Stimulated activated CD4-positive, alpha-beta T cell treated with anti-CD3 and anti-CD28 coated beads, Interleukin-1b, Interleukin-23, amount 100 ng/mL, for 1 hour (primary cell): Measurements from ENCODE around the gene SLC12A4.
"Not testable (repeated sequence)": the region's sequence is repeated elsewhere in the genome, so short reads cannot be mapped to it uniquely, and the experiment has no call there.

Source experiments
- DNase-seq, 2 donors: peaks; one replicate each; pipeline ENCODE4 v3.0.0-alpha.2; 2020; ENCODE audit warnings: low read depth in 2 of 2

The SLC12A4 gene

DNA sequence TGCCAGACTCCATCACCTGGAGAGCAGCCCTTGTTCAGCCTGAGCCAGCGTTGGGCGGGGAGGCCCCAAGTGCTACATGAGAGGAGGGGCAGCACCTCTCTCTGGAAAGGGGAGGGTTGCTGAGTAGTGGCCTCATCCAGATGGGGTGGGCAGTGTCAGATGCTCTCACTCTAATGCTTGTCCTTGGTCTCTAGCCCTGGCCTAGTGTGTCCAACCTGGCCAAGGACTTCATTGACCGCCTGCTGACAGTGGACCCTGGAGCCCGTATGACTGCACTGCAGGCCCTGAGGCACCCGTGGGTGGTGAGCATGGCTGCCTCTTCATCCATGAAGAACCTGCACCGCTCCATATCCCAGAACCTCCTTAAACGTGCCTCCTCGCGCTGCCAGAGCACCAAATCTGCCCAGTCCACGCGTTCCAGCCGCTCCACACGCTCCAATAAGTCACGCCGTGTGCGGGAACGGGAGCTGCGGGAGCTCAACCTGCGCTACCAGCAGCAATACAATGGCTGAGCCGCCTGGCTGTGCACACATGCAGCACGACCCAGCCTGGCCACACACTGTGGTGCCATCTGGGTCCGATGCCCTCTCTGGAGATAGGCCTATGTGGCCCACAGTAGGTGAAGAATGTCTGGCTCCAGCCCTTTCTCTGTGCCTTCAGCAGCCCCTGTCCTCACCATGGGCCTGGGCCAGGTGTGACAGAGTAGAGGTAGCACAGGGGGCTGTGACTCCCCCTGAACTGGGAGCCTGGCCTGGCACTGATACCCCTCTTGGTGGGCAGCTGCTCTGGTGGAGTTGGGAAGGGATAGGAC lies 41.1 kb downstream of the SLC12A4 start:
- no peak for DNase-seq

DNA sequence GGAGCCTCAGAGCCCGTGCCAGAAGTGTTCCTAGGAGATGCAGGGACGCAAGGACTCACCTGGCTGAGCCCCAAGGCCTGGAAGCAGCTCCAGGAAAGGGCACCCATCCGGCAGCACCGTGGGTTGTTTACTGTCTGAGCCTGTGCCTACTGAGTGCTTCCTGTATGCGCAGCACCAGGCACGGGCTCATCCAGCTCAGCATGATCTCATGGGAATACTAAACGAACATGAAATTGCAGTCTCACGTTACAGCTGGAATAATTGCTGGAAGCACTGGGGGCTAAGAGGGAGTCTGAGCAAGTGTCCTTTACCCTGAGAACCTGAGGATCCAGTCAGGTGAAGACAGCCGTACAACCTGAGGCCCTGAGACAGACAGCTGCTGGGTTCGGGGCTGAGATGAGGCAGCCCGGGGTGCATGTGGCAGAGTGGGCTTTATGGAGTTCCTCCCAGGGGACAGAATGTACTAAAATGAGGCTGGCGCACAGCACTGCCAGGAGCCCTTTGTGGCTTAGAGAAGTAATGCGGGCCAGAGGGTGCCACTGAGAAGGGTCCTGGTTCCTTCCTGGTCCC lies 42.2 kb downstream of the SLC12A4 start:
- DNase-seq: no peak

DNA sequence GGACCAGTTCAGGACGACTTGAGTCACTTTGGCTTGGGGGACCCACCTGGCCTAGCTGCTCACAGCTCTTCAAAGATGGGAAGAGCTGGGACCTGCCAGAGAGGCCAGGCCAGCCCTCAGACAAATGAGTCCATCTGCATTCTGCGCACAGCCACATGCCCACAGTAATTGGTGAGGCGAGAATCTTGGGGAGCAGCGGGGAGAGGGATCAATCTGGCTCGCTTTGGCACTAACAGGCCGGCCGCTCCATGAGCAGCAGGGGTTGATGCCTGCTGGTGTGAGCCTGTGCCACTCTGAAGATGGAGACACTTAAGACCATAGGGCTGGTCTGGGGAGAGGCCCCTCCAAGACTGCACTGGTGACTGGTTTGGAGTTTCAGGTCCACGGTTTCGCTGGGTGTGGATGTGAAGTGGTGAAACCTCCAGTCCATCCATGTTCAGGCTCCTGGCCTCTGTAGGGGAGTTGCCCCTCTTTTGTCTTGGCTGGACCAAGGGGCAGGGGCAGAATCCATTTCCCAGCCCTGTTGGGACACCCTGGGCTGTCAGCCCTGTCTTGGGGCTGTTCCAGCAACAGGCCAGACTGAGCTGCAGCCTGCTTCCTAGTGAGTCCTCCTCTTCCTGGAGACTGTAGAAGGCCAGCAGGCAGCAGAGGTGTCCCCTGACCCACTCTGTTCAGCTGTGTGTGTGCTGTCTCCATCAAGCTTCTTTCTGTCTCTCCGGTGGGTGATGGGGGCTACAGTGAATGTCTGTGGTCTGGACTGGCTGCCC lies 44.1 kb downstream of the SLC12A4 start:
- DNase-seq: no peak

DNA sequence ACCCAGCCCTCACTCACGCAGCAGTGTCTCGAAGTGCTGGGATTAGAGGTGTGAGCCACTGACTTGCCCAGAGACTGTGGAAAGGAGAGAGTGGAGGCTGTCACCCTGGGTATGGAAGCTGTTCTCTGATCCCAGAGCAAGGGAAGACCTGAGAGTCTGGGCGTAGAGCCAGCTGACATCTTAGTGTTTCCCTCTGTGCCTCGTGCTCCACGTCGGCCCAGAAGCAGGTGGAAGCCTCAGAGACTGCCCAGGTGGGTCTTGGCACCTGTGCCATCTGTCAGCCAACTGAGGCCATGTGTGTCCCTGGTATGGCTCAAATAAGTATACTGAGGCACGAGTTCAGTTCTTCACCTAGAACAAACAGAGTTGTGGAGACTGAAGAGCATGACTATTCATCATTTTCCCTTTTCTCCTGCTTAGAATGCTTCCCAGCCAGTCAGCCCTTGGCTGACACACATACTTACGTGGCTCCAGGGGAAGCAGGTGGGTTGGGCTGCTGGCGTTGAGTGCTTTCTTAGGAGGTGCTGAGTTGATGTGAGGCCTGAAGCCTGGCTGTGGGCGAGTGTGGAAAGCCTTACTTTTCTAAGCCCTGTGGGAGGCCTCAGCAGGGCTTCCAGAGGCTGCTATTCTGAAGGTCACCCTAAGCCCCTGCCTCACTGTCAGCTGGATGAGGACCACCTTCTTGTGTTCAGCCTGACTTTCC lies 44.9 kb downstream of the SLC12A4 start:
- DNase-seq: no peak

DNA sequence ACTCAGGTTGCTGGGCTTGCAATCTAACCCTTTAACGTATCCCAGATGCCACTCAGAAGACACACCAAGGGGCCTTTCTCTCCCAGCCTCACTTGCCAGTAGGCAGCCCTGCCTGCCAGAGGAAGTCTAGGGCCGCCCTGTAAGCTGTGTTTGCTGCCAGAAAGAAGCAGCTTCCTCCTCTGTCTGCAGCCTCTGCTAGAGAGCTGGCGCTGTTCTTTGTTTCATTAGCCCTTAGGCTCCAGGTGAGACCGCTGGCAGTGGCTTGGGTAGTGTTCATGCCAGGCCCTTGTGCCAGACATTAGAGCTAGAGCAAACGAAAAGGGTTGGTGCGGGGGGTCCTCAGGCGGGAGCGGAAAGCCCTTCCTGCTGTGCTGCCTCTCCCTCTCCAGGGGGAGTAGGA lies 45.7 kb downstream of the SLC12A4 start:
- no peak for DNase-seq

DNA sequence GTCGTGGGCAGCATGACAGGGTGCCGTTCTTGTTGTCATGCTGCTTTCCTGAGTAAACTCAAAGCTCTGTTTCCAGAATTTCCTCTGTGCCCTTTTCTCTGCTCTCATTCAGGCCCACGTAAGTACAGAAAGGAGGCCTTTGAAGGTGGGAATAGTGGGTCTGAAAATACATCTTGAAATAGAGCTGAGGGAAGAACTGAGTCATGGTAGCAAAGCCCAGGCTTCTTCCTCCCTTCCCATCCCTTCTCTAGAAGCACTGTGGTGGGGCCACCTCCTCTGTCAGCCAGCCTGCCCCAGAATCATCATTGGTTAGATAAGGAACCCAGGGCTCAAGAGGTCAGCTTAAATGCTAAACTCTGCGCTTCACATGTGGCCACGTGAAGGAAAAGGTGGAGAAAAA lies 46.2 kb downstream of the SLC12A4 start:
- DNase-seq: no peak

DNA sequence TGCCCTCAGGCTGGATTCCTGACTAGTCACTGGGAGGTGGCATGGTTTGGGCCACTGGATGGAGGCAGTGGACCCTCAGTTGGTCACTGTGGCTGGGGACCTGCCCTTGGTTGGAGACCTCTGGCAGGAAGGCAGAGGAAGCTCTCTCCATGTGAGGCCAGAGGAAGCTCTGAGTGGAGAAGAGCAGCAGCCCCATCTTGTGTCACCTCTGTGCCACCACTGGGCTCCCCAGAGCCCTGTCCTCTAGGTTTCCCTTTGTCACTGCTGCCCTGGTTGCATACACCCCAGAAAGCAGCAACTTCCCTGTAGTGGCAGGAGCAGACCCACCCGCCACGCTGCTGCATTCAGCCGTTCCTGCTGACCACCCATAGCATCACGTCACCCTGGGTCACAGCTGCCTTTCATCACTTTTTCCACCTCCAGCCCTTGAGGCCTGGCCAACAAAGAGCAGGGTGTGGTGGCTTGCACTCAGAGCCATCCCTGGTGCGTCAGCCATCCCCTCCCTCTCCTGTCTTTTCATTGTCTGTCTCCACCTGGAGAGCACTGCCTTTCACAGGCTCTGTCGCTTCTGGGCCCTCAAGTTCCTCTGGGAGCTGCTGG lies 48.7 kb downstream of the SLC12A4 start:
- no peak for DNase-seq

DNA sequence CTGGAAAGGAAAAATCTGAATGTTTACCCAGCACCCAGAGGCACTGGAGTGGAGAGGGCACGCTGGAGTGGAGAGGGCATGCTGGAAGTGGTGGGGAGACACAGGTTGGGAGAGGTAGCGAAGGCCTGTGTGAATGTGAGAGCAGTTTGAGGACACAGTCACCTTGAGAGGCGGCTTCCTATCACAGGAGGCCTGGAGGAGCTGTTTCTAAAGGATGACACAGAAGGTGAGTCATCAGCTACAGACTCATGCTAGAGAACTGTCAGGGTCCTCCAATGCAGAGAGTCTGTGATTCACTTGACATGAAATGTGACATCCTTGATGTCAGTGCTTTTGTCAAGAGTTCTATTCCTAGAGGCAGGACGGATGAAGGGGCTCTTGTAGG lies 50.6 kb downstream of the SLC12A4 start:
- DNase-seq: no peak

DNA sequence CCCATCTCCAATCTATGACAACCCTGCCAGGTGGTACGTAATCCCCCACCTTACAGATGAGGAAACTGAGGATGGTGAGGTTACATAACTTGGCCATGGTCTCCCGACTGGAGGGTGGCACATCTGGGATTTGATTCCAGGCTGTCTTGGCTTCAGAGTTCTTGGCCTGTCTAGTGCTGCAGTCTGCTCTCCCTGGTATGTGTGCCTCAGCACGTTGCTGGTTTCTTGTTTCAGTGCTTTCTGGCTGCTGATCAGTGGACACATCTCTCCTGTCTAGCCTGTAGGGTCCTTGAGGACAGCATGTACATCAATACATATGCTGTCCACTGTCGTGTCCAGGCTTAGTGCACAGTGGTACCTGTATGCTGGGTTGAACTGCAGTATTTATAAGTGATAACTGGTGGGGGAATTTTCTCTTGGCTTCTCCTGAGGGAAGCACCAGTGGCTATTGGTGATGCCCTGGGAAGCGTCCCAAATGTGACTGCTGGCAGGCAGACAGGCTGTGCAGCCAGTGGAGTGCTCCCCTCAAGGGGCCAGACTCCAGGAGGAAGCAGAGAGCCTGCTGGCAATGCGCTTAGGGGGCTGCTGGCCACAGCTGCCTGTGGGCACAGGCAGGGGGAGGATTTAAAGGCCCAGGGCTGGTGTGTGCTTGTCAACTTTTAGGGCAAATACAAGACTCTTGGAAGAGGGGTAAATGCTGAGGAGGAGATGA lies 51.1 kb downstream of the SLC12A4 start:
- DNase-seq: no peak

DNA sequence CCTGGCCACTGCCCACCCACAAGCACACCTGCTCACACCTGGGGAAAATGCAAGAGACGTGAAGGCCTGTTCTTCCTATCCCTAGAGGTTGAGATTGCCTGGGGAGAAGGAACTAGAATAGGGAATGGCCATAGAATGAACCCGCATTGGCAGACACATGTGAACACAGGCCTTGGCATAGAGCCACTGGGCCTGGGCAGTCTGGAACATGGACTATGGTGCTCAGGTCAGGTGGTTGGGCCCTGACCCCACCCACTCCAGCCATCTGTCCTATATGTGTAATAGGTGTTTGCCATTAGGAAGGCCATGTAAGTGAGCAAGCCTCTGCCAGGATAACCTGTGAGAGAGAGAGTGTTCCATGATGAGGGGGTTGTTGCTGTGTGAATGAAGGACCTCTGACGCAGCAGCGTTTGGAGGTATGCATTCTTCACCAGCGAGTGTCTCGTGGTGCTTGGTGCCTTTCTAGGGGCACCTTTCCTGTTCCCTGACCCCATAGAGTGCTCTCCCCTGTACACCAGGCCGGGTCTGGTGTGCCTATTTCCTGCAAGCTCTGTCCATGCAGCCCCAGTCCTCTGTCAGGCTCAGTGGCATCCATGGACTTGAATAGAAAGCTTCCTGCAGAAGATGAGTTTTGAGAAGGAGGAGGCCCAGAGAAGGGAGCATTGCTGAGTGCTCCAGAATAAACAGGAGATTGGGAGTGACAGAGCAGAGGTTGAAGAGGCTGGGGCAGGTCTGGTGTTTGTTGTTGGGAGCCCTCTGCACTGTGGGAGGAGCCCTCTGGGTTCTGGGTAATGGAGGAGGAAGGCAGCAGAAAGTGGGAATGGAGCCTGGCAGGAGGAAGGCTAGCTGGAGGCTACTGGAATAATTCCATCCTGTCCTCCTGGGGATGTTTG lies 52.4 kb downstream of the SLC12A4 start:
- DNase-seq: no peak

DNA sequence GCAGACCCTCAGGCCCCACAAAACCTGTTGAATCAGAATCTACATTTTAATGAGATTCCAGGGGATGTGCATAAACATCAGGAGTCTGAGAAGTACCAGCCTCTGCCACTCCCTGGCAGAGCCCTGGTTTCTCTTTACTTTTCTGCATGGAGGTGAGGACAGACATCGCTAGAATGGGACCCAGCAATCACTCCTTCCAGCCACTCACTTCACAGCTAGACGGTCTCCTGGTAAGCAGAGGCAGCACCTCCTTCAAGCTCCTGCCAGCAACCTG lies 53.0 kb downstream of the SLC12A4 start:
- not testable (repeated sequence) for DNase-seq

DNA sequence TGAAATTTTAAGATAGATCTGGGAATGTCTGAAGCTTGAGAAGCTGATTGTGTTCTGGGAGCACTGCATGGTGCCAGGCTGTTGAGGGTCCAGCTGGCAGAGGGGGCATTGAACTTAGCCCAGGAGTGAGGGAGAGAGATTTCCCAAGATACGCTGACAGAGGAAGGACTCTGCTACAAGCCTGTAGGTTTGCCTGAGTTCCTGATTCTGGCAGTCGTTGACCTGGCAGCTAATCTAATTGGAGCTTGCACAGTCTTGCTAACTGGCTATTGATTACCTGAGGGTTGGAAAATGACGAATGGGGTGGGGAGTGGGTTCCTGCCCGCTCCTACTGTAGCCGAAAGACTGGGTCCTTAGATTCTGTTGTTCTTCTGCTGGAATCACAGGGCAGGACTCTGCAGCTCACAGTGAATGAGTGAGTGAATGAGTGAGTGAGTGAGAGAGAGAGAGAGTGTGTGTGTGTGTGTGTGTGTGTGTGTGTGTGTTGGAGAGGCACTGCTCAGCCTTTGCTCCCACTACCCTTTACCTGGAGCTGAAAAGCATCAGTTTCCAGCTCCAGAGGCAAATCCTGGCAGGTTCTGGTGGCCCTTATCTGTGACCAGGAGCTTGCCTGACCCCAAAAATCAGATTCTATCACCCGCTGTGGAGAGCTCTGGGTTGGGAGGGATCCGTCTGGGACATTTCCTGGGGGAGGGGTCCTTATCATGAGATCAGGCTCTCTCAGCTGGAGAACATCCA lies 53.5 kb downstream of the SLC12A4 start:
- no peak for DNase-seq

DNA sequence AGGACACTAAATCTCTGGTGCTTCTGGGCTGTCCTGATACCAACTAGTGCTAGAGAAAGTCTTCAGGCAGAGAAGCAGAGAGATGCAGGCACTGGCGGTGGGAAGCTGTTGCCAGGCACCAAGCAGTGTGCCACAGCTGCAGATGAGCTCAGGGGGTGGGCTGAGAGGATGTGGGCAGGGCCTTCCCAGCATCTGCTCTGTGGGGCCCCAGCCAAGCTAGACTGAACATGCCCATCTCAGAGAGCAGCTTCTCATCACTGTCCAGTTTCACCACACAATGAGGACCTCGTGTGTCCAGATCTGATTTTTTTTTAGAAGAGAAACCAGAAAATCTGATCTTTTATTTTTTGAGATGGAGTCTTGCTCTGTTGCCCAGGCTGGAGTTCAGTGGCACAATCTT lies 58.3 kb downstream of the SLC12A4 start:
- no peak for DNase-seq

DNA sequence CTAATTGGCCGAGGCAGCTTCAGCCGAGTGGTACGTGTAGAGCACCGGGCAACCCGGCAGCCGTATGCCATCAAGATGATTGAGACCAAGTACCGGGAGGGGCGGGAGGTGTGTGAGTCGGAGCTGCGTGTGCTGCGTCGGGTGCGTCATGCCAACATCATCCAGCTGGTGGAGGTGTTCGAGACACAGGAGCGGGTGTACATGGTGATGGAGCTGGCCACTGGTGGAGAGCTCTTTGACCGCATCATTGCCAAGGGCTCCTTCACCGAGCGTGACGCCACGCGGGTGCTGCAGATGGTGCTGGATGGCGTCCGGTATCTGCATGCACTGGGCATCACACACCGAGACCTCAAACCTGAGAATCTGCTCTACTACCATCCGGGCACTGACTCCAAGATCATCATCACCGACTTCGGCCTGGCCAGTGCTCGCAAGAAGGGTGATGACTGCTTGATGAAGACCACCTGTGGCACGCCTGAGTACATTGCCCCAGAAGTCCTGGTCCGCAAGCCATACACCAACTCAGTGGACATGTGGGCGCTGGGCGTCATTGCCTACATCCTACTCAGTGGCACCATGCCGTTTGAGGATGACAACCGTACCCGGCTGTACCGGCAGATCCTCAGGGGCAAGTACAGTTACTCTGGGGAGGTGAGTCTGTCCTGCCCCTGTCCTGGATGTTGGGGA lies 59.2 kb downstream of the SLC12A4 start:
- DNase-seq: no peak

DNA sequence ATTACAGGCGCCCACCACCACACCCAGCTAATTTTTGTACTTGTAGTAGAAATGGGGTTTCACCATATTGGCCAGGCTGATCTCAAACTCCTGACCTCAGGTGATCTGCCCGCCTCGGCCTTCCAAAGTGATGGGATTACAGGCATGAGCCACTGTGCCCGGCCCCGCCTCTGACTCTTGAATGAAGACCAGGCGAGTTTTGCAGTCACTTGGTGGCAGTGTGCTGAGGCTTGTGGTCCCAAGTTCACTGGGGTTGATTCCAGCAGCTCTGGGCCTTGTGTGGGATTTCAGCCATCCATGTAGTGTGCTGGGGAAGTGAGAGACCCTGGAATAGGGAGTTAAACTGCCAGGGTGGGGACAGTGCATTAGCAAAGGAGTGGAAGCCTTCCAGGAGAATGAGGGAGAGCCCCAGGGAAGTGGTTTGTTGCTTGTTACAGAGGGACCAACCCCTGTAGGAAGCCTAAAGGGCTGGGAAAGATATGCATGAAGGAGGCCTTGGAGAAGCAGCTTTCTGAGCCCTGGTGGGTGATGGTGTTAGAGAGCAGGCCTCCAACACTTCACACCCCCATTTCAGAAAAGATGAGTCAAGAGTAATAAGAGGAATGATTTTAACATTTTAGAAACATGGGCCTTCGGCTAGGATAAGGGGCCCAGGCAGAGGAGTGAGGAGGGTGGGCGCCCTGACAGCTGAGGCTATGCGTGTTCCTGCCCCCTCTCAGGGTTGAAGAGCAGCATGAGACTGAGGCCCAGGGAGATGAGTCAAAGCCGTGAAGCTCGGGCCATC lies 60.8 kb downstream of the SLC12A4 start:
- no peak for DNase-seq

DNA sequence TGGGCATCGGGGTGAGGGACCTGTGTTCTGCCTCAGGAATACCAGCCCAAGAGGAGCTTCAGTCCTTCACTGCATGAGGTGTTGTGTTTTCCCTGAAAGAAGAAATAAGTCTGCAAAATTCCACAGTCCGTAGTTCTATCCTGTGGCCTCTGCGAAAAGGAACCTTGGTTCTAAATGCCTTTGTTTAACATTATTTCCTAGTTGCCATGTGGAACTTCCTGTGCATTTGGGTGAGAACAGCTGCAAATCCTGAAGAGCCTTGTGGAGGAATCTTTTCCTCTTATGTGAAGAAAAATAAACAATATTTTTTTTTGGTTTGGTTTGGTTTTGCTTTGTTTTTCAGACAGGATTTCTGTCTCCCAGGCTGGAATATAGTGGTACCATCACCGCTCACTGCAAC lies 65.6 kb downstream of the SLC12A4 start:
- DNase-seq: no peak

DNA sequence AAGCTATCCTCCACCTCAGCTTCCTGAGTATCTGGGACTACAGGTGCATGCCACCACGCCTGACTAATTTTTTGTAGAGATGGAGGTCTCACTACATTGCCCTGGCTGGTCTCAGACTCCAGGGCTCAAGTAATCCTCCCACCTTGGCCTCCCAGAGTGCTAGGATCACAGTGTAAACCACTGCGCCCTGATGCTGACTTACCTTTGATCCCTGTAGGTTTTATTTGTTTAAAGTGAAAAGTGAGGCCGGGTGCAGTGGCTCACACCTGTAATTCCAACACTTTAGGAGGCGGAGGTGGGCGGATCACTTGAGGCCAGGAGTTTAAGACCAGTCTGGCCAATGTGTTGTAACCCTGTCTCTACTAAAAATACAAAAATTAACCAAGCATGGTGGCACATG lies 66.7 kb downstream of the SLC12A4 start:
- DNase-seq: no peak

DNA sequence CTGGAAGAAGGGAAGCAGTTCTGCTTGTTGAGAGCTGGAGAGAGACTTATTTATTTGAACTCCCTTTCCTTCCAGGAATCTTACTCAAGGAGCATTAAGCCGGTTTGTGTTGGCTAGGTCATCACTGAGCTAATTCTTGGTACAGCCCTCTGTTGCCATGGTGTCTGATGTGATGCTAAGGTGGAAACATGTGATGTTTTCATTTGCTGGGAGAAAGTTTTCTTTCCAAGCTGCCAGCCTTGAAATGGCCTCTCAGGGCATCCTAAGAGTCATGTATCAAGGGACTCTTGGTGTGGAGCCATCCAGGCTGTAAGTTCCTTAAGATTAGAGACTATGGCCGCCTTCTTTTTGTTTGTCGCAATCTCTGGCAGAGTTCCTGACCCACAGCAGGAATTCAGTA lies 71.2 kb downstream of the SLC12A4 start:
- no peak for DNase-seq
